ENCODE measurements around the gene ODAD2.
A peak's percentile ranks its signal among the peaks of the same experiment; 100 is the strongest.
"Not testable (repeated sequence)": the region's sequence is repeated elsewhere in the genome, so short reads cannot be mapped to it uniquely, and the experiment has no call there.

Gene ODAD2

DNA sequence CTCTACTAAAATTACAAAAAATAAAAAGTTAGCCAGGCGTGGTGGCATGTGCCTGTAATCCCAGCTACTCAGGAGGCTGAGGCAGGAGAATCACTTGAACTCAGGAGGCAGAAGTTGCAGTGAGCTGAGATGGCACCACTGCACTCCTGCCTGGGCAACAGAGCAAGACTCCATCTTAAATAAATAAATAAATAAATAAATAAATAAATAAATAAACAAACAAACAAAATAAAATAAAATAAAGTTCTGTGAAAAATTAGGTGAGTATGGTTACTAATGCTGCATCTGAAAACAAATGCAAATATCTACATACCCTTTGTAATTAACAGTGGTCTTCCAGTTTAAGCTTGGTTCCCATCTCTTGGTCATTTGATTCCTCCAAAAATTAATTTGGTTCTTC lies 28.1 kb downstream of the ODAD2 start:
- DNase-seq (ENCODE audit: low spot score): not testable (repeated sequence)

DNA sequence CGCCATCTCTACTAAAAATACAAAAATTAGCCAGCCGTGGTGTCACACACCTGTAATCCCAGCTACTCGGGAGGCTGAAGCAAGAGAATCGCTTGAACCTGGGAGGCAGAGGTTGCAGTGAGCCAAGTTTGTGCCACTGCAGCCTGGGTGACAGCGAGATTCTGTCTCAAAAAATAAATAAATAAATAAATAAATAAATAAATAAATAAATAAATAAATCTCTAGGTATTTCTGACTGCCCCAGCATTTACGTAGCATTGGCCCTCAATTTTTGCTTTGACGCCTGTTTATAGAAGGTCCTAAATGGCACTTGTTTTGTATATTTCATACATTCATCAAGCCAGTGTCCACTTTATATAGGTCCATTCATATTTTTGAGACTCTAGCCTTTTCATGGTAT lies 28.9 kb downstream of the ODAD2 start:
- DNase-seq (ENCODE audit: low spot score): not testable (repeated sequence)

DNA sequence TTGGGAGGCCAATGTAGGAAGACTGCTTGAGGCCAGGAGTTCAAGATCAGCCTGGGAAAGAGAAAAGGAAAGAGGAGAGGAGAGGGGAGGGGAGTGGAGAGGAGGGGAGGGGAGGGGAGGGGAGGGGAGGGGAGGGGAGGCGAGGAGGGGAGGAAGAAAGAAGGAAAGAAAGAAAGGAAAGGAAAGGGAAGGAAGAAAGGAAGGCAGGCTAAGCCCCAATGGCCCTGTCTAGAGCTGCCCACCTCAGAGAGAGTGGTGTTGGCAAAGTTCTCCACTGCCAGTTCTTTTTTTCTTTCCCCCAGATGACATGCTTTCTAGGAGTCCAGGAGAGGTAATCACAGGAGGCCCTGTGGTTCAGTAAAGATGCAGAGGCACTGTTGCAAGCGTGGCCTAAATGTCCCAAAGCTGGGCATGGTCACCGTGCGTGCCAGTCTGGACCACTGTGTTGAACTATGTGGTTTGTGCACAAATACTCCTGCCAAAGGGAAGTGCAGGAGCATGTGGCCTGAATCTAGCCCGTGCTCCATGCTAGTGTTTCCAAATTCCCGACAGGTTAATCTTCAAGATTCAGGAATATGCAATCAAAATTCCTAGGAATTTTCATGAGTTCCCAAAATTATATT lies 39.7 kb downstream of the ODAD2 start:
- no peak for DNase-seq (ENCODE audit: low spot score)

DNA sequence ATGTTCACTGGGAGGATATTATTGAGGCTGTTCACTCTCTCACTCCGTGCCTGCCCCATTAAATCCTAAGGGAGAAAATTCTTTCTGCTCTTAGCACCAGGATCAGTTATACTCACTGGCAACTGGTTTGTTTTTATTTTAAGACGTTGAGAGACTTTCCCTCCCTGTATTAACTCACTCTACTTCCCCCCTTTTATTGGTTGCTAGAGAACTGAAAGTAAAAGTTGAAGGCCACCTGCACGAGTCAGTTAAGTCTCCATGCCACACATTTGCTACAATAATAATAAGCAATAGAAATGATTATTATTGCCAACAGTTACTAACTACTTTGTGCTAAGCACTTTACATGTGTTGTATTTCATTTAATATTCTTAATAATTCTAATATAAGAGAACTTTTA lies 40.5 kb downstream of the ODAD2 start:
- DNase-seq (ENCODE audit: low spot score): not testable (repeated sequence)

DNA sequence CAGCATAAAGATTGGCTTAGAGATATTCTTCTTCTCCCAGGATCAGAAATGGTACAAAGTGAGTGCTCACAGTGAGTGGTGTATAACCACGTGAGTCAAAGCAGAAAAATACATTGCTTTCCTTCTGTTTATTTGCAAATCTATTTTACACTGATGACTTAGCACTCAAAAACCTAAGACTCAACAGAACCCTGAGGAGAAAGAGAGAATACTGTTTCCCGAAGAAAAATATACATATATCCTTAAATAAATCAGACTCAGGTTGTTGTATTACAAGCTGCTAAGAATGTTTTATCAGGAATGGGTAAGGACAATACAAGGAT lies 48.7 kb downstream of the ODAD2 start:
- no peak for DNase-seq (ENCODE audit: low spot score)

DNA sequence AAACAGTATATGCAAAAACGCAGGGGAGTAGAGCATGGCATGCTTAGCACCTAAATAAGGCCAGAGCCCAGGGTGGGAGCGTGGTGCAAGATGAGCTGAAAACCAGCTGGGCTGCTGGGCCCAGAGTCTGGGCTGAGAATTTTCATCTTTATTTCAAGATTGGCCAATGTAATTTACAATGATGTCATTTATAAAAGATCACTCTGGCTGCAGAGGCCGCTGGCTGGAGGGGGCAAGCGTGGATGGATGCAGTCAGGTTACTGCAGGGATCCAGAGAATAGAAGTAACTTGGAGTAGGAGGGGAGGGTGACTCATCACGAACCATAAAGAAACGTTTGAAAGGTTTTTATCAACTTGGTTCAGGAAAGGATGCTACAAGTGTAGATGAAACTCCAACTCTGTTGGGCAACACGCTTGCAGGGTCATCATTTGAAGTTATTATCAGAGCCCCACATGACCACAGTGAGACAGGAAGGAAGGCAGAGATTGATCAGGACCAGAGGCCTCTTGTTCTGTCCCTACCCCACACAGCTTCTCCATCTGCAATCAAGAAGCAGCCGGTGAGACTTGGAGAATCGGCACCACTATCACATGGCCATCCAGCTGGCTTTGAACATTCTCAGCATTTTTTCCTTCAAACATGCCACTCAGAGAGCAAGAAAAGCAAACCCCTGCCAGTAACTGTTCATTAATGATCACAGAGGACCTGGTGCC lies 49.2 kb downstream of the ODAD2 start:
- DNase-seq (ENCODE audit: low spot score): no peak

DNA sequence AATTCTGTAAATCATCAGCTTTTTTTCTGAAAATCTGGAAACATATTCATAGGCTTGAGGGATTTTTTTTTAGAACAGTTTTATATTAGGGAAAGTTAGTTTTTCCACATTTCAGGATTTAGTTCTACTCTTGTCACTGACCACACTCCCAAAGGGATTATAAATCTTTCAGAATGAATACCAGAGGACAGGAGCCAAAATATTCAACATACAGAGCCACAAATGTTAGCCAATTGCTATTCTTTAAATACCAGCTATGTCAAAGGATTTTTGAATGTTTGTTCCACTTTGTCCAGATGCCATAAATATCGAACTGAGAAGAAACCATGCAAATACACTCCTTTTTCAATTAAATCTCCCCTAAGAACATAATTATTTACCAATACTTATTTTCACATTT lies 50.7 kb downstream of the ODAD2 start:
- DNase-seq (ENCODE audit: low spot score): no peak

DNA sequence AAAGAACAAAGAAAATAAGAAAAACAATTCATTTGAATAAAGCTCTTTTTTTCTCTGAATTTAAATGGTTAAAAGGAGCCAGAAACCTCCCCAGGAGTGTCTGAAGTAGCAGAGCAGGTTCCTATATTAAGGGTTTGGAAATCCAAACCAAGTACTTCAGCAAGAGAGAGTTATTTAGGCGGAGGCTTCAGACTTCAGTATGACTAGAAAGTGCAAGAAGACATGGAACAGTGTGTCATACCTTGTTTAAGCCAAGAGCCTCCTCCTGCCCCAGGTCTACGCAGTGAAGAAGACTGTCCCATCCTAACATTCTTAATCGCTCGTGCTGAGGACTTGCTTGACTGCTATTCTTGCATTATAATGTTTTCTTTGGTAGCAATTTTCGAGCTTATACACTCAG lies 51.3 kb downstream of the ODAD2 start:
- DNase-seq (ENCODE audit: low spot score): no peak

DNA sequence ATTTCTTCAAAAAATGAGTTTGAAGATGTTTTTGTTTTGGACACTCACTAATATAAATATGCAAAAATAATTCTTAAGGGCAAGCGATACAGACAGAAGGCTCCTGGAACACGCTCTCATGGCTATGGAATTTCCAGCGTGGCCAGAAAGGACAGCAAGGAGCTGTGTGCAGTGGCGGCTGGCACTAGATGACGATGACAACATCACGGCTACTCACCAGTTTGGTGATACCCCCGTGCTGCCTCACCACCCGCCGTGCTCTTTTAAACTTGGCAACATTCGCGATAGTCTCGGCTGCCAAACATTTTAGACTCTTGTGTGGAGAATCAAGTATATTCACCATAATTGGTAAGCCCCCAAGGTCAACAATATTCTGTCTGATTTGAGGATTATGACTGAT lies 54.9 kb downstream of the ODAD2 start:
- no peak for DNase-seq (ENCODE audit: low spot score)

DNA sequence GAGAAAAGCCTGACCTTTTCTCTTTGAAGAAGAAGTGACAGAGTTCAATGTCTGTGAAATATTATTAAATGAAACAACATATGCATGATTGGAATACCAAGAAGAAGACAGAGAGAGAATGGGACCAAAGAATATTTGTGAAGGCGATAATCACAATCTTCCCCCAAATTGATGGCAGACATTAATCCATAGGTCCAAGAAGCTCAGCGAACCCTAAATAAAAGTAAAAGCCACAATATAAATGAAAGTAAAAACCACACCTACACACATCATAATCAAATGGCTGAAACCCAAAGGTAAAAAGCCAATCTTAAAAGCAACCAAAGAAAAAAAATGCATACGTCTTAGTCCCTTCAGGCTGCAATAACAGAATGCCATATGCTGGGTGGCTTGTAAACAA lies 84.0 kb downstream of the ODAD2 start:
- no peak for DNase-seq (ENCODE audit: low spot score)

DNA sequence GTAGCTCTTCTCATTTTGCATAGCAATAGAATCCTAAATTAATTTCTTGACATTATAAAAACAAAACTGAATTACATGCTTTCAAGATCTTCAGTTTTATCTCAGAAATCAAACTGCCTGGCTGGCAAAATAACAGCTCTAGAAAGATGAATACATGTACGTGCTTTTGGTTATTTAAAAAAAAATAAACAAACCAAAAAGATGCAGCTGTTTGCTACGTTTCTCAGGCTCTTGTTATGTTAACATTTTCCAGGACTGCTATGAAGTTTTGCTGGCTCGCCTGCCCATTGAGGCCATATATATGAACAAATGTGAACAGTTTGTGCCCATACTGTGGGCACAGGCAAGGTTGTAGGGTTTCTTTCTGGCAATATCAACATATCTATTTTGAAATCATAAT lies 86.6 kb downstream of the ODAD2 start:
- no peak for DNase-seq (ENCODE audit: low spot score)

DNA sequence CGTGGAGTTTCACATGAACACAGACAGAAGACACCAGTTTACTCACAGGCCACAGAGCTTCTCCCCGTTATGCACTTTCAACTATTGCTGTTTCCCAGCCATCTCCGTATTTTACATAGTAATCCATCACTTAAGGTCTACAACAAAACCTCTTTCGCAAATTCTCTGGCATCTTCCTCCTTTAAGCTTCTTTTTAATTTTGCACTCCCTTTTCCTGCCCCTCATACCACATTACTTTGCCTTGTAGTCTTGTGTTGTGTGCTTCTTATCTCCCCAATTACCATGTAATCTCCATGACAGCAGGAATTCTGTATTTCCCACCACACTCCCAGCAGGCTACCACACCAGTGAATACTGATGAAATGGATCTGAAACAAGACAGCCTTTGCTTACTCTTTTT lies 87.3 kb downstream of the ODAD2 start:
- no peak for DNase-seq (ENCODE audit: low spot score)

DNA sequence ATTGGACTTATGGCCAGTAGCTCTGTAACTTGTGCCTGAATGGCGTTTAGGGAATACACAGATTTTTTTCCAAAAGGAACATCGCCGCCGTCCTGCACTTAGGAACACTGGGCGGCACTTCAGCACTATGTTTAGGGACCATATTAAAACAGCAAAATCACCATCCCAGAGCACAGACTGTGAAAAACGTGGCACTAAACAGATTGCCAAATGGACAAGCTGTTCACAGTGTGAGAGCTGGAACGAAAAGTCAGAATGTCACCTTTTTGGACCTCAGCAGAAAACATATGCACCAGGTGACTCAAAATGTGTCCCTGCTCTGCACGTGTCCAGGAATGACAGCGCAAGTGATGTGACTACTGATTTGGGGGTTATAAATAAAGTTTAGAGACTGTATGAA lies 87.9 kb downstream of the ODAD2 start:
- no peak for DNase-seq (ENCODE audit: low spot score)

DNA sequence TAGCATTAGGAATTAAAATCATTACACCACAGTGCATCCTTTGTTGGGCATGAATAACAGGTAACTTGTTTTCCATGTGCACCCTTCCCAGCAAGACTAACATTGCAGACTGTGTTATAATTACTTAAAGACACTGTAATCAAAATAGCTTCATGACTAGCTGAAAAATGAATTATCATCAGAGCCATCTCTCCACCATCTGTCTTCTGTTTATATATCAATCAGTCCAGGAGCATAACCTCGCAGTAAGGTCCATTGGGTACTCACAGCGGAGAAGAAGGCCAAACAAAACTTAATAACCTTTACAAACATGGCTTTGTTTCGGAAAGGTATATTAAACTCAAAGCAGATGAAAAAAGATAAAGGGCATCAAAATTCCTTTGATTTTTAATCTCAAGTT lies 90.6 kb downstream of the ODAD2 start:
- no peak for DNase-seq (ENCODE audit: low spot score)

DNA sequence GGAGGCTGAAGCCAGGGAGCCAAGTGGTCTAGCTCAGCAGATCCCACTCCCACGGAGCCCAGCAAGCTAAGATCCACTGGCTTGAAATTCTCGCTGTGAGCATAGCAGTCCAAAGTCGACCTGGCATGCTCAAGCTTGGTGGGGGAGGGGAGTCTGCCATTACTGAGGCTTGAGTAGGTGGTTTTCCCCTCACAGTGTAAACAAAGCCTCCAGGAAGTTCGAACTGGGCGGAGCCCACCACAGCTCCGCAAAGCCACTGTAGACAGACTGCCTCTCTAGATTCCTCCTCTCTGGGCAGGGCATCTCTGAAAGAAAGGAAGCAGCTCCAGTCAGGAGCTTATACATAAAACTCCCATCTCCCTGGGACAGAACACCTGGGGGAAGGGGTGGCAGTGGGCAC lies 99.4 kb downstream of the ODAD2 start:
- not testable (repeated sequence) for DNase-seq (ENCODE audit: low spot score)

DNA sequence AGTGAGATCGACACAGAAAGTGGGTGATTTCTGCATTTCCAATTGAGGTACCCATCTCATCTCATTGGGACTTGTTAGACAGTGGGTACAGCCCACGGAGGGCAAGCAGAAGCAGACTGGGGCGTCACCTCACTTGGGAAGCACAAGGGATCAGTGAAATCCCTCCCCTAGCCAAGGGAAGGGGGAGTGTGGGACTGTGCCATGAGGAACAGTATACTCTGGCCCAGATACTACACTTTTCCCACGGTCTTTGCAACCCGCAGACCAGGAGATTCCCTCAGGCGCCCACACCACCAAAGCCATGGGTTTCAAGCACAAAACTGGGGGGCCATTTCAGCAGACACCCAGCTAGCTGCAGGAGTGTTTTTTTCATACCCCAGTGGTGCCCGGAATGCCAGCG lies 99.8 kb downstream of the ODAD2 start:
- DNase-seq (ENCODE audit: low spot score): no peak

DNA sequence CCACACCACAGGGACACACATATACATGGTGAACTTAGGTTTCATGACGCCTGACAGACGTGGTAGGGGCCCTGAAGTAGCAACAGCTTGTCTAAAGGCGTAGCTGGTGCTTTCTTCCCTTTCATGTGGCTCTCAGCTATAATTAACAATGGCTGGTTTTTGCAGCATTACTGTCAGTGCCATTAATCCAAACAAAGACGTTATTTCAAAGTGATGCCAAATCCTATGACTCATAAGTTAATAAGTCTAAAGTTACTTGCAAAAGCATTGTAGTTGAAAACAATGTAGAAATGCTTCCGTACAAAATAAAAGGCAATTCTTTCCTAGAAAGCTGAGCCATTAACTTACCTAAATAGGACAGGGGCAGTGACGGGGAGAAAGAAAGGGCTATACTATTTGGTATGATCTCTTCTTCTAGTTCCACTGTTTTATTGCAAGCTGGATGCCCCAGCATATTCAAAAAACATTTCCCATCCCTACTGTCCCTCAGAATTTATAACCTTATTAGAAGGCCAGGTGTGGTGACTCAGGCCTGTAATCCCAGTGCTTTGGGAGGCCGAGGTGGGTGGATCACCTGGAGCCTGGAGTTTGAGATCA lies 105.4 kb downstream of the ODAD2 start:
- peak; percentile 3 for DNase-seq (ENCODE audit: low spot score)

DNA sequence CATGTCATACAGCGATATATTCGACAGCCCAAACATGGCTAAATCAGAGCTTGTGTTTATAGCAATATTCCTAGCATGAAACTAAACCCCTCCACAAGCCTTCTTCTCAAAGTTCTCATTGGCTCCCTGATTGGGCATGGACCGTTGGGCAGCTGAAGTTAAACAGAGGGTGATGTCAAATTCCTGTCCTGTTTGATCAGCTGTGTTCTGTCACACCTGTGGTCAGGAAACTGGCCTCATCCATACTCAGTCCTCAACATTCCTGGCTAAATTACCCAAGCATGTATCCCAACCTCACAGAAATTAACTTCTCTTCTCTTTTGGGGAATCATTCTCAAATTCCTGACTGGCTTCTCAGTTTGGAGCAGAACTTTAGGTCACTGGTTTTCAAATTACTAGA lies 107.9 kb downstream of the ODAD2 start:
- DNase-seq (ENCODE audit: low spot score): no peak

DNA sequence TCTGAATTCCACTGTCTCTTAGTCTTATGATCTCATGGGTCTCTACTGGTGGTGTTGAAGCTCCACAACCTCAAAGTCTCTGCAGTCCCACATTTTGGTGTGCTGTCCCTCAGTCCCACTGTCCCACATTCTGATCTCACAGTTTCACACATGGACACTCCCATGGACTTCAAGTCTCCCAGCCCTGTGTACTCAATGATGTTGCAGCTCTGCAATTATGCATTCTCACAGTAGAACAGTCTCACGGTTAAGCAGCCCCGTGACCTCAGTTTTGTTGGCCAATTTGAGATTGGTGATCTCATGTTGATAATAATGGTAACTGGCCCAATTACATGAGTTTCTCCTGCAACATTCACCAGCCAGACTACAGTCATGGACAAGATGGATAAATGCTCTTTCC lies 109.4 kb downstream of the ODAD2 start:
- DNase-seq (ENCODE audit: low spot score): no peak

DNA sequence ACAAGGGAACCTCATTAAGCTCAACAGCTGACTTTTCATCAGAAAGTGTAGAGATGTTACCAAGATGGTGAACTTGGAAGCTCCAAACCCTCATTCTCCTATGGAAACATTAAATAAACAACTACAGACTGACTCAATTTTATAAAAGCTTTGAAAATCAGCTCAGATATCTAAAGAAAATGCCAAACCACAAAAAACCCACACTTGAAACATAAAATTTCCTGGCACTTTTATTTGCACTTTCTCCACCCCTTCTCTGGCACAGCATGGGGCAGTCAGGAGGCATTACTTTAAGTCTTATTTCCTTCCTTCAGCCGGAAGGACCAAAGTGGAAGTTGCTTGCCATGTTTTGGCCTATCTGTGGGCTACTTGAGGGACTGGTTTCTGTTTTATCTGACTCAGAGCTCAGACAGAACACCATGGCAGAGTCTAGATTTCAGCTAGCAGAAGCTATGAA lies 114.7 kb downstream of the ODAD2 start:
- DNase-seq (ENCODE audit: low spot score): no peak

DNA sequence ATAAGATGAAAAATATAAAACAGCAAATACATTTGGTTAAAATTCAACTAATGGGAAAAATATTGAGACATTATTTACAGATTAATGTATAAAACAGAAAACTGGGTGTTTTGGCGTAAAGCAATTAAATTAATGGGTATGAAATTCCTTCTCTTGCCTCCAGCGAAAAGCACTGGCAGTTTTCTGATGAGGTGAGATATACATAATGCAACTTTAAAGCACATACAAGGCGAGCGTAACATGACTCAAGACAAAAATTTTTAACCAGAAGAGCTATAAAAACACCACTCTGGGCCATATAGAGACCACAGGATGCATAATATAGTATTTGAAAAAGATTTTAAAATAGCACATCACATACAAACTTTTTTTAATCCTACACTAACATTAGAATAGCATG lies 120.6 kb downstream of the ODAD2 start:
- DNase-seq (ENCODE audit: low spot score): no peak

DNA sequence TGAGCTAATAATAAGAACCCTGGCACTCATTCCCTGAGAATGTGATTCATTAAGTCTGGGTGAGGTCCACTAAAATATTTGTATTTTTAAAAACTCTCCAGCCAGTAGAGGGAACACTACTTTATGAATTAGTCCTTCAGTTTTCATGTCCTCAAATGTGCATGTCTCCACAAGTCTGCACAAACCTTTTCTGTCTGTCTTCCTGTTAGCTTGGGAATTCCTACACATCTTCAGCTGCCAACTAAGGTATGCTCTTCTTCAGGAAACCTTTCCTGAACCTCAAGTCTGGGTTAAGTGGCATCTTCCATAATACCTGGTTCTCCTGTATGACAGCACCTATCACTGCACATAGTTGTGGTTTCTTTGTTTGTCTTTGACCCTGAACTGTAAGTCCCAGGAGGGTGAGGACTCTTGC lies 133.7 kb downstream of the ODAD2 start:
- DNase-seq (ENCODE audit: low spot score): no peak

DNA sequence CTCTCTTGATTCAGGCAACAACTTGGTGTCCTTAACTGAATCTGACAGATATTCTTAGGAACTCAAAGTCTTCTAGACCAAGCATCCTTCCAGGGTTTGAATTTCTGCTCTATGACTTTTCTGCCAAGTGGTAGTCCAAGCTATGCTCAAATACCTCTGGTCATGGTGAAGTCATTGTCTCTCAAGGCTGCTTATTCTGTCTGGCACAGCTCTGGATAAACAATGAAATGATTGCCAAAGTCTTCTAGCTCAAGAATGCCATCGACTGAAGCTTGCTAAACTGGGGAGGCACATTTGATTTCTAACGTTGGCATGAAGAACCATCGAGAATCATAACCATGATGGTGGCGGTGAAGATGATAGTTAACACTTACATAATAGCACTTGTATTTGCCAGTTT lies 137.1 kb downstream of the ODAD2 start:
- DNase-seq (ENCODE audit: low spot score): no peak

DNA sequence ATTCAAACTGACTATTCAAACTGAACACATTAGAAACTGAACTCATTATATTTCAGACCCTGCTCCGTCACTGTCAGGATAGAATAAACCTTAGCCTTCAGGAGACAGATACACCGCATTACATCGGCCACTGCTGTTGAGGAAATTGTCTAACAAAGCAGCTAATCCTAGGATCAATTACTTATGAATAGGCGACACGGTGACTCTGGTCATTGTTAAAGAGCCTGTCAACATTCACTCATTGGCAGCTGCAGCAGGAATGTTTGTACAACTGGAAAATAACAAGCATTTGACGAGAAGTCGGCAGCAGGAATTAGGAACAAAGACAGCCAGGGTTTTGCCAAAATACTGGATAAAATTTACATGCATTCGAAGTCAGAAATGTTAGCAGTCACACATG lies 141.3 kb downstream of the ODAD2 start:
- DNase-seq (ENCODE audit: low spot score): no peak
